ENCODE data around the gene PPP1R1C. TPM values are rescaled to one million over a fixed set of nuclear protein-coding genes. Genes with fewer than 3 reads are reported as not detected.

The PPP1R1C gene
- total RNA-seq, 1 donor from 2014 or later: 5.8 TPM

DNA sequence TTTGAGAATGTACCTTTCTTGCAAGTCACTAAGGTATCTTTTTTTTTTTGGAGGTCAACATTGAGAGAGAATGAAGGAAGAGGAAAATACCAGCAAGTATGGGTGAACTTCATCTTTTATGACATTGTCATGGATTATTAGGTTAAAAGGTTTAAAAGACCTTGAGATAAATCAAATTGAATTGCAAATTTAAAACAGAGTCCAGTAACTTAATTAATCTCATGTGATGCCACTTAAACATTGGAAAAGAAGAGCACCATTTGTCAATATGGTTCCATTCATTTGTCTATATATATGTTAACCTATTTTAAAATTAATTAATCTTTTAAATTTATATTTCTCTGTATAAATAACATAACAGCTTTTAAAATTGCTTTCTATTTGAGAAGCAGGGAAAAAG, 83.8 kb downstream of the PPP1R1C start:
- Mint-ChIP-seq H3K9me3 (peaks cover 4% of the 10 kb centered on the region), H3K27me3 (ENCODE audit: low read depth) (no peaks in the 10 kb centered on the region), H3K4me3 (no peak overlapping the region), H3K27ac (no peak overlapping the region), H3K36me3 (no peaks in the 10 kb centered on the region), H3K4me1 (peaks cover 46% of the 10 kb centered on the region)
- TF ChIP-seq, protein P1, sequence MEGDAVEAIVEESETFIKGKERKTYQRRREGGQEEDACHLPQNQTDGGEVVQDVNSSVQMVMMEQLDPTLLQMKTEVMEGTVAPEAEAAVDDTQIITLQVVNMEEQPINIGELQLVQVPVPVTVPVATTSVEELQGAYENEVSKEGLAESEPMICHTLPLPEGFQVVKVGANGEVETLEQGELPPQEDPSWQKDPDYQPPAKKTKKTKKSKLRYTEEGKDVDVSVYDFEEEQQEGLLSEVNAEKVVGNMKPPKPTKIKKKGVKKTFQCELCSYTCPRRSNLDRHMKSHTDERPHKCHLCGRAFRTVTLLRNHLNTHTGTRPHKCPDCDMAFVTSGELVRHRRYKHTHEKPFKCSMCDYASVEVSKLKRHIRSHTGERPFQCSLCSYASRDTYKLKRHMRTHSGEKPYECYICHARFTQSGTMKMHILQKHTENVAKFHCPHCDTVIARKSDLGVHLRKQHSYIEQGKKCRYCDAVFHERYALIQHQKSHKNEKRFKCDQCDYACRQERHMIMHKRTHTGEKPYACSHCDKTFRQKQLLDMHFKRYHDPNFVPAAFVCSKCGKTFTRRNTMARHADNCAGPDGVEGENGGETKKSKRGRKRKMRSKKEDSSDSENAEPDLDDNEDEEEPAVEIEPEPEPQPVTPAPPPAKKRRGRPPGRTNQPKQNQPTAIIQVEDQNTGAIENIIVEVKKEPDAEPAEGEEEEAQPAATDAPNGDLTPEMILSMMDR (IDR thresholded peaks at IDR 0.05; ENCODE audit: unreplicated experiment): no peak
- no peak for DNase-seq (ENCODE audit: low spot score in 2 of 2, unreplicated experiment in 2 of 2)

DNA sequence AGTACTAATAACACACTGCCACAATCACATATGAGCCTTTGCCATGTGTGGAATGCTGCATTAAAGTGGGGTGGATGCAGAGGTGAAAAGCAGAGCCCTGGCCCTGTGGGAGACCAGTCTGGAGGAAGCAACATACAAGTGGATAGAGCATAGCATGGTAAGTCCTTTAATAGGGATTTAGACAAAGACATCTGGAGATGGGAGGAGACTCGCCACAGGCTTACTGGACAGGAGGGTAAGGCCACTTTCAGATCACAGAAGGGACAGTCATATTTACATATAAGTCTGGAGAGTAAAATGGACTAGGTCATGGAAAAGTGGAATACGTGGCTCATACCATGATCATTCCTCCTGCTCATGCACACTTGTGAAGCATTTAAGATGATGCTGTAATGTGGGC, 84.3 kb downstream of the PPP1R1C start:
- H3K27ac Mint-ChIP-seq: no peak overlapping the region
- peaks cover 46% of the 10 kb centered on the region for H3K4me1 Mint-ChIP-seq
- no peaks in the 10 kb centered on the region for H3K36me3 Mint-ChIP-seq
- H3K4me3 Mint-ChIP-seq: no peak overlapping the region
- no peak for DNase-seq (ENCODE audit: low spot score in 2 of 2, unreplicated experiment in 2 of 2)
- H3K27me3 Mint-ChIP-seq (ENCODE audit: low read depth): no peaks in the 10 kb centered on the region
- peaks cover 4% of the 10 kb centered on the region for H3K9me3 Mint-ChIP-seq
- TF ChIP-seq, protein P1 (IDR thresholded peaks at IDR 0.05; ENCODE audit: unreplicated experiment): no peak

DNA sequence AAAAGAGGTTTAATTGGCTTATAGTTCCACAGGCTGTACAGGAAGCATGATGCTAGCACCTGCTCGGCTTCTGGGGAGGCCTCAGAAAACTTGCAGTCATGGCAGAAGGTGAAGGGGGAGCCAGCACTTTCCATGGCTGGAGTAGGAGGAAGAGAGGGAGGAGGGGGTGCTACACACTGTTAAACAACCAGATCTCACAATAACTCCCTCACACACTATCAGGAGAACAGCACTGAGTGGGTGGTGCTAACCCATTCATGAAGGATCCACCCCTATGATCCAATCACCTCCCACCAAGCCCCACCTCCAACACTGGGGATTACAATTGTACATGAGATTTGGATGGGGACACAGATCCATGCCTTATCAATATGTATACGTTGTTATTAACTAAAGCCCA, 85.1 kb downstream of the PPP1R1C start:
- TF ChIP-seq, protein P1 (IDR thresholded peaks at IDR 0.05; ENCODE audit: unreplicated experiment): no peak
- peaks cover 44% of the 10 kb centered on the region for H3K4me1 Mint-ChIP-seq
- no peak for DNase-seq (ENCODE audit: low spot score in 2 of 2, unreplicated experiment in 2 of 2)
- peaks cover 4% of the 10 kb centered on the region for H3K9me3 Mint-ChIP-seq
- no peak overlapping the region for H3K4me3 Mint-ChIP-seq
- H3K36me3 Mint-ChIP-seq: no peaks in the 10 kb centered on the region
- H3K27me3 Mint-ChIP-seq (ENCODE audit: low read depth): no peaks in the 10 kb centered on the region
- no peak overlapping the region for H3K27ac Mint-ChIP-seq

DNA sequence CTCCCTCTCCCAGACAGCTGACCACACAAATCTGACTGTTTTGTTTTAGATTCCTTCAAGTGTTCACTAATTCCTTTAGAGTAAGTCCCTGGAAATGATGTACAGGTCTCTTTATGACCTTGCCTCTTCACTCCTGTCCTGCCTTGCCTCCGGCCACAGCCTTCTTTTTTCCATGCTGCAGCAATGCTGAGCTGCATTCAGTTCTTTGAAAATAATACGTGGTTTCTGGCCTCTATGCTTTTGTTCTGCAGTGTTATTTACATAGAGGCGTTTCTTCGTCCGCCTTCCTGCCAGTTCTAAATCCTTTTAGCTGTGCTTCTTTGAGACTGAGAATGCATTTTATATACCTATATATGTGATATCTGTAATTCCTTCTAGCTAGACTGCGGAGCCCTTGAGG, 87.2 kb downstream of the PPP1R1C start:
- Mint-ChIP-seq H3K4me1 (peaks cover 33% of the 10 kb centered on the region), H3K27ac (no peak overlapping the region), H3K4me3 (no peak overlapping the region), H3K27me3 (ENCODE audit: low read depth) (no peaks in the 10 kb centered on the region), H3K9me3 (peaks cover 4% of the 10 kb centered on the region), H3K36me3 (no peaks in the 10 kb centered on the region)
- TF ChIP-seq, protein P1 (IDR thresholded peaks at IDR 0.05; ENCODE audit: unreplicated experiment): no peak
- DNase-seq (ENCODE audit: low spot score in 2 of 2, unreplicated experiment in 2 of 2): no peak

DNA sequence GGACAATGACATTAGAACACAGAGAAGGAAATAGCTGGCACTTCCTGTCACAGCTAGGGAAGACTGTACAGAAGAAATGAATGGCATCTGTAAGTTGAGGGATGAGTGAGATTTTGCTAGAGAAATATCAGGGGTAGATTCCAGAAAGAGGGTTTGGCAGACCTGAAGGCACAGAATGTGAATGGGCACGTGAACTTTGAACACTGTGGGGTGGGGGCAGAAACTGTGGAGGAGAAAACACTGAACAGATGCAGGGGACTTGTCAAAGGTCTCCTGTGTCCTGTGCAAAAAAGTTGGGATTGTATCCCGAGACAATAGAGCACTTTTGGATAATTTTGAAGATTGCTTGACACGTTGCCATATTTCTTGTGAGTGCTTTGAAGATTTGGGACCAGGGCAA, 88.0 kb downstream of the PPP1R1C start:
- no peak overlapping the region for H3K4me3 Mint-ChIP-seq
- no peak overlapping the region for H3K27ac Mint-ChIP-seq
- no peak for DNase-seq (ENCODE audit: low spot score in 2 of 2, unreplicated experiment in 2 of 2)
- H3K27me3 Mint-ChIP-seq (ENCODE audit: low read depth): no peaks in the 10 kb centered on the region
- no peaks in the 10 kb centered on the region for H3K36me3 Mint-ChIP-seq
- peaks cover 4% of the 10 kb centered on the region for H3K9me3 Mint-ChIP-seq
- H3K4me1 Mint-ChIP-seq: peaks cover 31% of the 10 kb centered on the region
- TF ChIP-seq, protein P1 (IDR thresholded peaks at IDR 0.05; ENCODE audit: unreplicated experiment): no peak

DNA sequence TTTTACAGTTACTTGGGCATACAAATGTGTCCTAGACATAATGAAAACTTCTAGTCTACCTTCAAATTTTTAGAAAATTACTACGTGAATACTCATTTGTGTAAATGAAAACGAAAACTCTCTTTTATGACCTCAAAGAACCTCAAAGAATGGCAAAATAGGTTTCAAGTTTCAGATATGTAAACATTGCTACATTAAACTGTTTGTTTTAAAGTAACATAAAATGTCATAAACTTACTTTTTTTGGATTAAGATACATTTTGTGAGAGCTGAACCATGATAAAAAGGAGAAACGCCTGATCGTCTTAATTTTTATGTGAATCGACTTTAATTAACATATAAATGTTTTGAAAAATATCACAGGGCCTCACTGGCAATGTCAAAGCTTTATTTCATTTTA, 91.4 kb downstream of the PPP1R1C start:
- Mint-ChIP-seq H3K9me3 (peaks cover 4% of the 10 kb centered on the region), H3K27me3 (ENCODE audit: low read depth) (no peaks in the 10 kb centered on the region), H3K36me3 (no peaks in the 10 kb centered on the region), H3K4me1 (peaks cover 36% of the 10 kb centered on the region), H3K27ac (no peak overlapping the region), H3K4me3 (no peak overlapping the region)
- TF ChIP-seq, protein P1 (IDR thresholded peaks at IDR 0.05; ENCODE audit: unreplicated experiment): no peak
- no peak for DNase-seq (ENCODE audit: low spot score in 2 of 2, unreplicated experiment in 2 of 2)

Data from mesothelial cell of epicardium (in vitro differentiated cells).